Sigmoid colon (tissue), 7 donors: Measurements from ENCODE around the gene ALG6. TPM values are rescaled to one million over a fixed set of nuclear protein-coding genes. Genes with fewer than 3 reads are reported as not detected.

ENCODE experiments used
- DNase-seq: peaks from one replicate; pipeline ENCODE4 v3.0.0-alpha.2; 2019
- H3K27ac ChIP-seq, 4 donors: fragments of 200-600 bp; sonication (generic); one replicate each; pipeline ENCODE4 v1.5.1; 2016 to 2019; ENCODE audit warnings: mild to moderate bottlenecking in 1 of 4
- H3K27me3 ChIP-seq, 3 donors: fragments of 200-600 bp; sonication (generic); one replicate each; pipeline ENCODE4 v1.5.1; 2019; ENCODE audit warnings: mild to moderate bottlenecking in 1 of 3
- H3K36me3 ChIP-seq, 4 donors: fragments of 200-600 bp; sonication (generic); one replicate each; pipeline ENCODE4 v1.5.1; 2016 to 2019
- H3K4me1 ChIP-seq, 4 donors: fragments of 200-600 bp; sonication (generic); one replicate each; pipeline ENCODE4 v1.5.1; 2017 to 2019
- H3K4me3 ChIP-seq, 4 donors: fragments of 200-600 bp; sonication (generic); one replicate each; pipeline ENCODE4 v1.5.1; 2017 to 2019; ENCODE audit warnings: mild to moderate bottlenecking in 2 of 4, moderate library complexity in 1 of 4
- H3K9me3 ChIP-seq, 4 donors: fragments of 200-600 bp in 3 of 4; sonication (generic) in 3 of 4; one replicate each; pipeline versions ENCODE4 v1.5.1 to v1.6.1; 2013 to 2019
- CTCF ChIP-seq, 4 experiments: fragments of 450-650 bp in 3 of 4; fragments of 200-600 bp in 1 of 4; IDR thresholded peaks; one replicate each; pipeline ENCODE4 v1.5.1; 2016 to 2019; ENCODE audit warnings: antibody characterized with exemption in 4 of 4, mild to moderate bottlenecking in 3 of 4, moderate library complexity in 2 of 4
- EP300 ChIP-seq, 4 donors: sonication (generic); formaldehyde crosslinking; IDR thresholded peaks; one replicate each; pipeline ENCODE4 v1.6.1; 2017; ENCODE audit warnings: antibody characterized with exemption in 4 of 4
- POLR2A ChIP-seq, 2 donors: fragments of 450-650 bp; IDR thresholded peaks; one replicate each; pipeline ENCODE4 v1.6.1; 2016; ENCODE audit warnings: antibody characterized with exemption in 2 of 2, mild to moderate bottlenecking in 2 of 2, moderate library complexity in 2 of 2
- POLR2AphosphoS5 ChIP-seq, 4 donors: sonication (generic); formaldehyde crosslinking; IDR thresholded peaks; one replicate each; pipeline ENCODE4 v1.6.1; 2017; ENCODE audit warnings: antibody characterized with exemption in 4 of 4
- WGBS, 2 donors: extraction: QIAGEN DNeasy Blood & Tissue Kit; methylation state at CpG; one replicate each; pipeline ENCODE4 v1.1.7; 2013; 5-methylcytosine and 5-hydroxymethylcytosine counted together
- intact Hi-C: fragments of 100-400 bp; cut with DNase I; formaldehyde crosslinking; loops from one replicate; pipeline ENCODE4 v1.15.1; 2023
- polyA plus RNA-seq, 3 donors: library from polyadenylated mRNA; stranded (reverse); fragments of 200-250 nt; gene quantifications; one replicate each; pipeline ENCODE4 v1.2.3, GENCODE V29; 2013
- total RNA-seq, 4 donors: library from RNA; depleted of rRNA; stranded (reverse); fragments of >200 nt; gene quantifications; one replicate each; pipeline ENCODE4 v1.1.0, GENCODE V29; 2016
- donor health status: healthy with polysubstance abuse.
- donor health status: Bipolar disorder and iron deficiency.
- donor health status: healthy.

The ALG6 gene
- total and polyA plus RNA-seq, 7 donors: 3.0 to 11.4 (median 6.3) TPM

- 4 to 6% methylated on average over 25 of the region's 25 CpGs for WGBS, 2 donors
- intact Hi-C loops: loop anchor here (10.0 kb wide), 2 partner anchors 117 to 483 kb away; no protein-coding TSS in a partner anchor
- no peak for TF ChIP-seq EP300 (IDR thresholded peaks at IDR 0.05)
- TF ChIP-seq POLR2A (IDR thresholded peaks at IDR 0.05): no peak
- peak in 3 of 4 experiments; percentile 8 to 56 (median 27) for TF ChIP-seq CTCF (IDR thresholded peaks at IDR 0.05)
- peak; percentile 25 to 49 (median 38) for TF ChIP-seq POLR2AphosphoS5 (IDR thresholded peaks at IDR 0.05)
- Histone ChIP-seq H3K9me3 (no peaks in the 10 kb centered on the region), H3K4me3 (peak overlapping the region in 1 of 4 donors; percentile 53), H3K4me1 (peaks cover 0 to 32% (median 25%) of the 10 kb centered on the region in 4 donors), H3K36me3 (no peaks in the 10 kb centered on the region), H3K27me3 (peaks cover 69 to 100% (median 94%) of the 10 kb centered on the region in 3 donors), H3K27ac (peak overlapping the region in 2 of 4 donors; percentile 21 to 27)
- DNase-seq: peak; percentile 77
Observed at GRCh38 chr1:63327417-63328054, 39.9 kb upstream of the ALG6 start.

GRCh38 chr1:63328122-63328521 lies 39.3 kb upstream of the ALG6 start:
- Histone ChIP-seq H3K27me3 (peaks cover 63 to 100% (median 90%) of the 10 kb centered on the region in 3 donors), H3K9me3 (no peaks in the 10 kb centered on the region), H3K36me3 (no peaks in the 10 kb centered on the region), H3K4me1 (peaks cover 0 to 26% (median 19%) of the 10 kb centered on the region in 4 donors), H3K27ac (peak overlapping the region in 1 of 4 donors; percentile 27), H3K4me3 (no peak overlapping the region)
- TF ChIP-seq EP300 (IDR thresholded peaks at IDR 0.05) (no peak), CTCF (IDR thresholded peaks at IDR 0.05) (no peak), POLR2AphosphoS5 (IDR thresholded peaks at IDR 0.05) (no peak), POLR2A (IDR thresholded peaks at IDR 0.05) (no peak)
- 41 to 48% methylated on average over 8 of the region's 8 CpGs for WGBS, 2 donors
- no peak for DNase-seq
- intact Hi-C loops: loop anchor here (10.0 kb wide), 2 partner anchors 117 to 483 kb away; no protein-coding TSS in a partner anchor

GRCh38 chr1:63328781-63329180 lies 38.6 kb upstream of the ALG6 start:
- DNase-seq: no peak
- 74 to 86% methylated on average over 9 of the region's 9 CpGs for WGBS, 2 donors
- no peak for TF ChIP-seq POLR2AphosphoS5 (IDR thresholded peaks at IDR 0.05)
- TF ChIP-seq CTCF (IDR thresholded peaks at IDR 0.05): no peak
- no peak for TF ChIP-seq POLR2A (IDR thresholded peaks at IDR 0.05)
- no peak for TF ChIP-seq EP300 (IDR thresholded peaks at IDR 0.05)
- no peaks in the 10 kb centered on the region for H3K36me3 ChIP-seq
- peaks cover 0 to 19% (median 14%) of the 10 kb centered on the region in 4 donors for H3K4me1 ChIP-seq
- peak overlapping the region in 2 of 4 donors; percentile 7 to 16 for H3K27ac ChIP-seq
- peaks cover 57 to 100% (median 89%) of the 10 kb centered on the region in 3 donors for H3K27me3 ChIP-seq
- intact Hi-C loops: loop anchor here (10.0 kb wide), 2 partner anchors 116 to 484 kb away; no protein-coding TSS in a partner anchor
- no peaks in the 10 kb centered on the region for H3K9me3 ChIP-seq
- no peak overlapping the region for H3K4me3 ChIP-seq

GRCh38 chr1:63329621-63330330 lies 37.7 kb upstream of the ALG6 start:
- Histone ChIP-seq H3K27ac (peak overlapping the region in 2 of 4 donors; percentile 7 to 12), H3K27me3 (peaks cover 49 to 98% (median 79%) of the 10 kb centered on the region in 3 donors), H3K4me3 (no peak overlapping the region), H3K9me3 (no peaks in the 10 kb centered on the region), H3K4me1 (peaks cover 0 to 11% (median 7%) of the 10 kb centered on the region in 4 donors), H3K36me3 (no peaks in the 10 kb centered on the region)
- TF ChIP-seq EP300 (IDR thresholded peaks at IDR 0.05) (no peak), POLR2AphosphoS5 (IDR thresholded peaks at IDR 0.05) (no peak), POLR2A (IDR thresholded peaks at IDR 0.05) (no peak), CTCF (IDR thresholded peaks at IDR 0.05) (no peak)
- WGBS, 2 donors: 4% methylated on average over 50 of the region's 50 CpGs
- DNase-seq: no peak
- intact Hi-C loops: loop anchor here (10.0 kb wide), 2 partner anchors 115 to 485 kb away; no protein-coding TSS in a partner anchor
